Posterior vena cava (tissue), 2 donors: ENCODE data around the gene KCNH5. TPM values are rescaled to one million over a fixed set of nuclear protein-coding genes. Genes with fewer than 3 reads are reported as not detected.

Source experiments
- DNase-seq: peaks from one replicate; pipeline ENCODE4 v3.0.0-alpha.2; 2020; ENCODE audit warnings: low spot score
- intact Hi-C, 2 donors: fragments of 100-400 bp; cut with DNase I; formaldehyde crosslinking; loops; one replicate each; pipeline versions ENCODE4 v1.14.1 to v1.14.2; 2022 to 2023
- total RNA-seq, 2 donors: library from RNA; stranded (reverse); fragmentation: NEBNext Ultra II Directional; extraction: Animal tissue kit (Norgen Biotek cat#: 25700); gene quantifications; one replicate each; pipeline ENCODE4 v1.2.1, GENCODE V29; 2021
- donor health status: DM: yes; HTN: yes; CAD: no.
- donor health status: DM: yes; HTN: yes; CAD: no.

KCNH5 gene
- total RNA-seq, 2 donors from 2014 or later = not detected

DNA sequence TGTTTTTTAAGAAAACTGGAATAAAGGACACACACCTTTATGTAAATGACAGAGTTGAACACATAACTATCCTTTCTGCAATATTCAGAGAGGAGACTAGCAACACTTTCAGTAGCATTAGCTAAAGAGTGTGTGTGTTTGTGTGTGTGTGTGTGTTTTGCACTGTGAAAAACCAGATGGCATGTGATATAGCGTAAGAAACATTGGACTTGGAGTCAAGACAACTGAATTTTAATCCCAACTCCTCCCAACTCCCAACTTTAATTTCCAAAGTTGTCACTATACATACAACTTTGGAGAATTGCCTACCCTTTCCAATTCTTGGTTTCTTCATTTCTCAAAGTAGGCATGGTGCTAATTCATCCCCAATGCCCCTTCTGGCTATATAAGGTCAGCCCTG lies 347.8 kb downstream of the KCNH5 start:
- no peak for DNase-seq
- intact Hi-C loops = no loop called here

- DNase-seq = no peak
- intact Hi-C loops = no loop called here
These were observed 348.3 kb downstream of the KCNH5 start for GRCh38 chr14:62696929-62697328.

DNA sequence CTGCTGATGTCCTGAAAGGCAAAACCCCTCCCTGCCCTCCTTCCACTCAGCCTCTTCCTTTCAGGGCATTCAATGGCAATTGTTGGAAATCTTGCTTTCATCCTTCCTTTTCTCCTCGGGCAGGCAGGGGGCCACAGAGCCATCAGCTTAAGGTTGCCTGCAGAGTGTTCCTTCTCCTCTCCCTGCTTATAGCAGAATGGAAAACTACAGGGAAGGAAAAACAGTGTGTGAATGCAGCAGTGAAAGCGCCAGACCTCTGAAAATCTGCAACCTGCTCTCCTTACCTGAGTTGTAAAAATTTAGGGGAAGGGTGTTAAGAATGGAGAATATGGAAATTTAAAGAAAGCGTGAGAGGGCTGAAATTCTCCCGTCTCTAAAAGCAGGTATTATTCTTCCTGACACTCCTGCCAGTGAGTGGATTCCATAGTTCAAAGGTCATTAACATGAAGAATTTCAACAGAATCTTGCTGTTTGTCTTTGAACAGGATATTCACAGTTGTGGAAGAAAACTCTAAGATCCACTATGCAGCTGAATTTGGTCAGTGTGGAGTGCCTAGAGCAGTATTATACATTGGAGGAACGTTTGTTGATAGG lies 348.8 kb downstream of the KCNH5 start:
- intact Hi-C loops = no loop called here
- no peak for DNase-seq

- intact Hi-C loops = no loop called here
- DNase-seq = no peak
These were observed 351.2 kb downstream of the KCNH5 start for GRCh38 chr14:62694075-62694474.

GRCh38 chr14:62692490-62693106 lies 352.7 kb downstream of the KCNH5 start:
- no peak for DNase-seq
- intact Hi-C loops = no loop called here

DNA sequence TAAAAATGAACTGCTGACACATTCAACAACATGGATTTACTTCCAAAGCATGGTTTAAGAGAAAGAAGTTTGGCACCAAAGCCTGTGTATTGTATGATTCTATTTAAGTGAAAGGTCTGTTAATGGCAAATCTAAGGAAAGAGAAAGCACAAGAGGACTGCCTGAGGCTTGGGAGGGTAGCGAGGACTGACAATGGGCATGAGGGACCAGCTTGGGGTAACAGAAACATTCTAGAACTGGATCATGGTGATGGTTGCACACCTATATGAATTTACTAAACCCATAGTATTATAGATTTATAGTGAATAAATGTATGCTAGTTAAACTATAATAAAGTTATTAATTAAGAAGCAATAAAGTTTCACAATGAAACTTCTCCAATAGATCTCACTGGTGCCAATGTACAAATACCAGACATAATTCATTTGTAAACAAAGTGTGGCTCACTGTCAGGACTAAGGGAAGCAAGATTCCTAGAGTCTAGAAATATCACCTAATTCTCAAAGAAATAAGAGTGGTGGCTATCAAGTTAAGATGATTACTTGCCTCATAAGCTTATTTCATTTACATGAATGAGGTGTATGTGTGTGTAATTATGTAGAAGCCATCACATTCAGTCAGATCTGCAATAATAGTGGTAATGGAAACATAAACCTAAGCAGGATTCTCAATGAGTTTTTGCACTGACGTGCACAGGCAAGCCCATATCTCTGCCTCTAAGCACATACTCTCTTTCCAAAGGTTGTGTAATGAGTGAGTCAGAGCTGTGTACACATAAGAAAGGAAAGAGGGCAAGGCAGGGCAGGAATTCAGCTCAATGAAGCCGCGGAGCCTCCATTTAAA lies 353.4 kb downstream of the KCNH5 start:
- intact Hi-C loops = no loop called here
- no peak for DNase-seq

GRCh38 chr14:62689733-62690132 lies 355.5 kb downstream of the KCNH5 start:
- DNase-seq = no peak
- intact Hi-C loops = no loop called here

DNA sequence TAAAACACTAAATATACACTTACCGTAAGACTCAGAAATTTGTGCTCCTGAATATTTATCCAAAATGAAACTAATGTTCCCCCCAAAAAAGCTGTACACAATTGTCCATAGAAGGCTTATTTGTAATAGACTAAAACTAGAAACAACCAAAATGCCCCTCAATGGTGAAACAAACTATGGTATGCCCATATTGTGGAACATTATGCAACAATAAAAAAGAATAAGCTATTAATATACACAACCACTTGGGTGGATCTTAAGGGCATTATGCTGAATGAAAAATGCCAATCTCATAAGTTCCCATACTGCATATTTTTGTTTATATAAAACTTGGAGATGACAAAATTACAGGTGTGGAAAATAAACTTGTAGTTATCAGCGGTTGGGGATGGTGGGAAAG lies 357.4 kb downstream of the KCNH5 start:
- intact Hi-C loops = no loop called here

DNA sequence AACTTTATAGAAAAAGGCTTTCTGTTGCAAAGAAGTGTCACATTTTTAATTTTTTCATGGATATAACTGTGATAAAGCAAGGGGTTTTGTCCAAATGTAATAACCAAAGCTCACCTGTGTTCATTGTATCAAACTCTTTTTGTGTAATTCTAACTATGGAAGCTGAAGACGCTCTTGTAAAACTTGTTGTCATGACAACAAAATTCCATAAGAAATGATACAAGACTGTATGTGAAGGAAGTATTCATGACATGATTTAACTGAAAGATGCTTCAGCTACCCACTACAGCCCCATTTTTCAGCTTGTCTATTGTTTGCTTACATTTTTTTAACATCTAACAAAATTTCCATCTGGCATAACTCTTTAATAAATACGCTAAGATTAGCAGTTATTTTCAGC lies 360.9 kb downstream of the KCNH5 start:
- DNase-seq = no peak
- intact Hi-C loops = no loop called here

More for the DNA sequence above, 357.4 kb downstream of the KCNH5 start:
- DNase-seq = no peak

DNA sequence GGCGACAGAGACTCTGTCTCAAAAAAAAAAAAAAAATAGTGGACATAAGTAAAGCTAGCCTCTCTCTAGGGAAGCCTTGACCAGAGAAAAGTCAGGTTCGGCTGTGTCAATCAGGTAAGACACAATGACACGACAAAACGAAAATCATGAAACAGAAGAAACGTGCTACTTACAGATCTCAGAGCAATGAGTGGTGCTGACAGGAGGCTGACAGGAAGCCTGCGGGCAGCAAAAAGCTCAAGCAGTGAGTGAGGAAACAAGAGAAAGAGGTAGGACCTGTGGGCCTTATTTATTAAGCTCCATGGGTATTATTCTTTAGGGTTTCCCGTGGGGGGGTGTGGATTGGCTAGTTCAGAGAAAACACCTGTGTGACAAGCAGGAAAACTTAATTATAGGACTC lies 363.1 kb downstream of the KCNH5 start:
- no peak for DNase-seq
- intact Hi-C loops = no loop called here

DNA sequence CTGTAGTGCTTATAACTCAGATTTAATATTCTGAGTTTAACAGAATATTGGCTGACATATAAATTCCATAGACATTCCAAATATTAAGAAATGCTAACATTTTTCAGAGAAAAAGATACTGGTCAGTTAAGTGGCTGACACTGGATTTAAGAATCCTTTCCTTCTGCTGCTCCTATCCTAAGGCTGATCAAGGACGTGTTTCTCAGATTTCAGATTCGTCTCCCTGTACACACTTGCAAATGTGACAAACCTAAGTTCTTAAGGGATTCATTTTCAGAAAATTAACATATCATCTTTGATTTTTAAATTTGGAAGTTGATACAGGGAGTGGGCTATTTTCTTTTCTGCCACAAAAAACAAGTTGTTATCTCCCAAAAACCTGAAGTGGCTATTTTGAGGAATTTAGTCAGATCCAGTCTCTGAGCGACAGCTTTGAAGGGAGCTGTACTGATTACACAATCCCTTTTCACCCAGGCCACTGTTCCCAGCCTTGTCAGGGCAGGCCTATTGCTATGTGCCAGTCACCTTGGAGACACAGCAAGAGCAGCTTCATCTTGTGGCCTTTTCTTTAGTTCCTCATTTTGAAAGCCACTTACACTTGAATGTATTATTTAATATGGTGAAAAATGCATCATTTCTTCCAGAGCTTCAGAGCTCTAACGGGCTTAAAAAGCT lies 370.6 kb downstream of the KCNH5 start:
- DNase-seq = no peak
- intact Hi-C loops = no loop called here

GRCh38 chr14:62673014-62673755 lies 372.1 kb downstream of the KCNH5 start:
- intact Hi-C loops = no loop called here
- DNase-seq = no peak

DNA sequence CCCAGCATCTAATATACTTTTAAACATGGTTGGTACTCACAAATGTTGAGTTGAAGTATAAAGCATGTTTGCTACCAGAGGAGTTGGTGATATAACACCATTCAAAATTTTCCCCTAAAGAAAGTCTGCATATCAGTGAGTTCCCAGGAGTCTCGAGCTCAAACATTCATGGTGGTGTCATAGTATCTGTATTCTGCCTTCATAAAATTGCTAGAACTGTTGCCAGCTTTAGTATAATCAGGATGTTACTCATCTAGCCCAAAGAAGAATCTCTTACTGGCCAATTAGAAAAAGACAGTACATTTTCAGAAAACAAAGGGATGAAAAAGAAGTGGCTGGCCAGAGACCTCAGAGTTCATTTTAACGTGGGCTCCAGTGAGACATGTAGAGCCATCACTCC lies 374.7 kb downstream of the KCNH5 start:
- intact Hi-C loops = no loop called here
- DNase-seq = no peak

GRCh38 chr14:62667421-62667914 lies 377.8 kb downstream of the KCNH5 start:
- intact Hi-C loops = no loop called here
- DNase-seq = no peak

- intact Hi-C loops = no loop called here
- DNase-seq = no peak
These were observed 380.0 kb downstream of the KCNH5 start for GRCh38 chr14:62665286-62665685.

DNA sequence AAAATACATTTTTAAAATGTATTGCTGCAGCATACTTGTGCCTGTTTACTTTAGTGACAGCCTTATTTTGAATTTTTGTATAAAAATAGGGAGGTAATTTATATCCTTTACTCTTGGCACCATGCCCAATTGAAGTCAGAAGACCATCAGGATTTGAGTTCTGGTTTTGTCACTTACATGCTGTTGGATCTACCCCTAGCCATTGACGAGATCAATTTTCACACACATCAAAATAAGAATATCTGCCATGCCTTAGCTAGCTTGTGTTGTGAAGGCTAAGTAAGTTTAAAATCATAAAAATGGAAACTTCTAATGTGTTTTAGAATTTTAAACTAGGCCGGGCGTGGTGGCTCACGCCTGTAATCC lies 381.8 kb downstream of the KCNH5 start:
- no peak for DNase-seq
- intact Hi-C loops = no loop called here

- intact Hi-C loops = no loop called here
- DNase-seq = no peak
These were observed 382.3 kb downstream of the KCNH5 start for GRCh38 chr14:62662811-62663455.

DNA sequence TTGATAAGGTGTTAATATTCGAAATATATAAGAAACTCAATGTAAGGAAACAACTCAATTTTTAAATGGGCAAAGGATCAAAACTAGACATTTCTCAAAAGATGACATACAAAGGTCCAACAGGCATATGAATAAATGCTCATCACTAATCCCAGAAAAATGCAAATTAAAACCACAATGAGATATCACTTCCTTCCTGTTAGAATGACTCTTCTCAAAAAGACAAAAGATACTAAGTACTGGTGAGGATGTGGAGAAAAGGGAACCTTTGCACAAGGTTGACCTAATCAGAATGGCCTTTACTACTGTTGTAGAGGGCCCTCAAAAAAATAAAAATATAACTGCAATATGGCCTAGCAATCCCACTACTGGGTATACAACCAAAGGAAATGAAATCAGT lies 383.4 kb downstream of the KCNH5 start:
- no peak for DNase-seq
- intact Hi-C loops = no loop called here

- intact Hi-C loops = loop anchor here in 1 of 2 donors (10.0 kb wide), 1 partner anchor 1504 kb away; no protein-coding TSS in a partner anchor
- no peak for DNase-seq
These were observed 386.6 kb downstream of the KCNH5 start for GRCh38 chr14:62658631-62659030.
